Sigmoid colon (tissue), 7 donors: ENCODE measurements around the gene RPP30. TPM values are rescaled to one million over a fixed set of nuclear protein-coding genes. Genes with fewer than 3 reads are reported as not detected.
A peak's percentile ranks its signal among the peaks of the same experiment; 100 is the strongest.

Experiments used
- DNase-seq: peaks from one replicate; pipeline ENCODE4 v3.0.0-alpha.2; 2019
- H3K27ac ChIP-seq, 4 donors: fragments of 200-600 bp; sonication (generic); one replicate each; pipeline ENCODE4 v1.5.1; 2016 to 2019; ENCODE audit warnings: mild to moderate bottlenecking in 1 of 4
- H3K27me3 ChIP-seq, 3 donors: fragments of 200-600 bp; sonication (generic); one replicate each; pipeline ENCODE4 v1.5.1; 2019; ENCODE audit warnings: mild to moderate bottlenecking in 1 of 3
- H3K36me3 ChIP-seq, 4 donors: fragments of 200-600 bp; sonication (generic); one replicate each; pipeline ENCODE4 v1.5.1; 2016 to 2019
- H3K4me1 ChIP-seq, 4 donors: fragments of 200-600 bp; sonication (generic); one replicate each; pipeline ENCODE4 v1.5.1; 2017 to 2019
- H3K4me3 ChIP-seq, 4 donors: fragments of 200-600 bp; sonication (generic); one replicate each; pipeline ENCODE4 v1.5.1; 2017 to 2019; ENCODE audit warnings: mild to moderate bottlenecking in 2 of 4, moderate library complexity in 1 of 4
- H3K9me3 ChIP-seq, 4 donors: fragments of 200-600 bp in 3 of 4; sonication (generic) in 3 of 4; one replicate each; pipeline versions ENCODE4 v1.5.1 to v1.6.1; 2013 to 2019
- EP300 ChIP-seq, 4 donors: sonication (generic); formaldehyde crosslinking; IDR thresholded peaks; one replicate each; pipeline ENCODE4 v1.6.1; 2017; ENCODE audit warnings: antibody characterized with exemption in 4 of 4
- POLR2A ChIP-seq, 2 donors: fragments of 450-650 bp; IDR thresholded peaks; one replicate each; pipeline ENCODE4 v1.6.1; 2016; ENCODE audit warnings: antibody characterized with exemption in 2 of 2, mild to moderate bottlenecking in 2 of 2, moderate library complexity in 2 of 2
- POLR2AphosphoS5 ChIP-seq, 4 donors: sonication (generic); formaldehyde crosslinking; IDR thresholded peaks; one replicate each; pipeline ENCODE4 v1.6.1; 2017; ENCODE audit warnings: antibody characterized with exemption in 4 of 4
- WGBS, 2 donors: extraction: QIAGEN DNeasy Blood & Tissue Kit; methylation state at CpG; one replicate each; pipeline ENCODE4 v1.1.7; 2013; 5-methylcytosine and 5-hydroxymethylcytosine counted together
- intact Hi-C: fragments of 100-400 bp; cut with DNase I; formaldehyde crosslinking; loops from one replicate; pipeline ENCODE4 v1.15.1; 2023
- polyA plus RNA-seq, 3 donors: library from polyadenylated mRNA; stranded (reverse); fragments of 200-250 nt; gene quantifications; one replicate each; pipeline ENCODE4 v1.2.3, GENCODE V29; 2013
- total RNA-seq, 4 donors: library from RNA; depleted of rRNA; stranded (reverse); fragments of >200 nt; gene quantifications; one replicate each; pipeline ENCODE4 v1.1.0, GENCODE V29; 2016
- TF ChIP-seq, protein P1 (sequence below), 4 experiments: fragments of 450-650 bp in 3 of 4; fragments of 200-600 bp in 1 of 4; IDR thresholded peaks; one replicate each; pipeline ENCODE4 v1.5.1; 2016 to 2019; ENCODE audit warnings: antibody characterized with exemption in 4 of 4, mild to moderate bottlenecking in 3 of 4, moderate library complexity in 2 of 4
- donor health status: healthy with polysubstance abuse.
- donor health status: Bipolar disorder and iron deficiency.
- donor health status: healthy.

Gene RPP30
- total and polyA plus RNA-seq, 7 donors, result 14.7 to 41.3 (median 29.6) TPM

- Histone ChIP-seq H3K9me3 (peaks cover 0 to 9% (median 4%) of the 10 kb centered on the region in 4 donors), H3K4me1 (no peaks in the 10 kb centered on the region), H3K27me3 (peaks cover 7 to 30% (median 10%) of the 10 kb centered on the region in 3 donors), H3K4me3 (no peak overlapping the region), H3K36me3 (no peaks in the 10 kb centered on the region), H3K27ac (no peak overlapping the region)
- no peak for DNase-seq
- intact Hi-C loops, result no loop called here
- TF ChIP-seq EP300 (IDR thresholded peaks at IDR 0.05) (no peak), POLR2AphosphoS5 (IDR thresholded peaks at IDR 0.05) (no peak), POLR2A (IDR thresholded peaks at IDR 0.05) (no peak)
- TF ChIP-seq, protein P1, sequence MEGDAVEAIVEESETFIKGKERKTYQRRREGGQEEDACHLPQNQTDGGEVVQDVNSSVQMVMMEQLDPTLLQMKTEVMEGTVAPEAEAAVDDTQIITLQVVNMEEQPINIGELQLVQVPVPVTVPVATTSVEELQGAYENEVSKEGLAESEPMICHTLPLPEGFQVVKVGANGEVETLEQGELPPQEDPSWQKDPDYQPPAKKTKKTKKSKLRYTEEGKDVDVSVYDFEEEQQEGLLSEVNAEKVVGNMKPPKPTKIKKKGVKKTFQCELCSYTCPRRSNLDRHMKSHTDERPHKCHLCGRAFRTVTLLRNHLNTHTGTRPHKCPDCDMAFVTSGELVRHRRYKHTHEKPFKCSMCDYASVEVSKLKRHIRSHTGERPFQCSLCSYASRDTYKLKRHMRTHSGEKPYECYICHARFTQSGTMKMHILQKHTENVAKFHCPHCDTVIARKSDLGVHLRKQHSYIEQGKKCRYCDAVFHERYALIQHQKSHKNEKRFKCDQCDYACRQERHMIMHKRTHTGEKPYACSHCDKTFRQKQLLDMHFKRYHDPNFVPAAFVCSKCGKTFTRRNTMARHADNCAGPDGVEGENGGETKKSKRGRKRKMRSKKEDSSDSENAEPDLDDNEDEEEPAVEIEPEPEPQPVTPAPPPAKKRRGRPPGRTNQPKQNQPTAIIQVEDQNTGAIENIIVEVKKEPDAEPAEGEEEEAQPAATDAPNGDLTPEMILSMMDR (IDR thresholded peaks at IDR 0.05), result no peak
- 78 to 83% methylated on average over 1 of the region's 1 CpG for WGBS, 2 donors
Measured at GRCh38 chr10:90849956-90850749, 21.6 kb upstream of the RPP30 start.

DNA sequence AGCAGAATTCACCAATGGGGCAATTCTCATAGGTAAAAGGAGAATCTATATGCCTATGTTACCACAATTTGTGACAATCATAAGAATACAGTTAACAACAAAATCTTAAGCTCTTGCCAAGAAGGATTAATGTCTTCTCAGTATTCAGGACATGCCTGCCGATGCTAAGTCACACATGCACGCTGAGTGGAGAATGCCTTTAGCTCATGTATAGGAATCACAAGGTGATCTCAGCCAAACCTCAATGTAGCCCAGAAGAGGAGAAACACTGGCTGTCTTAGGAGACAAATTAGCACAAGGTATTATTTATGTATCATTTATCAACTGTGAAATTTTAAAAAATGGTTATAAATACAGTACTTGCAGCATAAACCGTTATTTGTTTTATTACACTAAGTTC lies 16.6 kb upstream of the RPP30 start:
- DNase-seq, result no peak
- intact Hi-C loops, result loop anchor here (5.0 kb wide), 1 partner anchor 1063 kb away; no protein-coding TSS in a partner anchor
- H3K27me3 ChIP-seq, result peaks cover 10 to 50% (median 29%) of the 10 kb centered on the region in 3 donors
- 77 to 84% methylated on average over 3 of the region's 3 CpGs for WGBS, 2 donors
- peaks cover 0 to 15% (median 9%) of the 10 kb centered on the region in 4 donors for H3K4me1 ChIP-seq
- peaks cover 0 to 6% (median 1%) of the 10 kb centered on the region in 4 donors for H3K9me3 ChIP-seq
- no peak for TF ChIP-seq POLR2A (IDR thresholded peaks at IDR 0.05)
- TF ChIP-seq, protein P1 (IDR thresholded peaks at IDR 0.05), result no peak
- no peak for TF ChIP-seq POLR2AphosphoS5 (IDR thresholded peaks at IDR 0.05)
- no peak for TF ChIP-seq EP300 (IDR thresholded peaks at IDR 0.05)
- no peak overlapping the region for H3K4me3 ChIP-seq
- H3K27ac ChIP-seq, result no peak overlapping the region
- no peaks in the 10 kb centered on the region for H3K36me3 ChIP-seq

- intact Hi-C loops, result loop anchor here (5.0 kb wide), 1 partner anchor 1064 kb away; no protein-coding TSS in a partner anchor
- Histone ChIP-seq H3K9me3 (peaks cover 0 to 1% (median 0%) of the 10 kb centered on the region in 4 donors), H3K27ac (no peak overlapping the region), H3K4me3 (peak overlapping the region in 1 of 4 donors; percentile 71), H3K36me3 (no peaks in the 10 kb centered on the region), H3K4me1 (peaks cover 0 to 15% (median 9%) of the 10 kb centered on the region in 4 donors), H3K27me3 (peaks cover 10 to 49% (median 29%) of the 10 kb centered on the region in 3 donors)
- no peak for DNase-seq
- WGBS, 2 donors, result 91 to 94% methylated on average over 3 of the region's 3 CpGs
- TF ChIP-seq, protein P1 (IDR thresholded peaks at IDR 0.05), result no peak
- no peak for TF ChIP-seq EP300 (IDR thresholded peaks at IDR 0.05)
- no peak for TF ChIP-seq POLR2A (IDR thresholded peaks at IDR 0.05)
- no peak for TF ChIP-seq POLR2AphosphoS5 (IDR thresholded peaks at IDR 0.05)
Measured at GRCh38 chr10:90856261-90856660, 15.5 kb upstream of the RPP30 start.

DNA sequence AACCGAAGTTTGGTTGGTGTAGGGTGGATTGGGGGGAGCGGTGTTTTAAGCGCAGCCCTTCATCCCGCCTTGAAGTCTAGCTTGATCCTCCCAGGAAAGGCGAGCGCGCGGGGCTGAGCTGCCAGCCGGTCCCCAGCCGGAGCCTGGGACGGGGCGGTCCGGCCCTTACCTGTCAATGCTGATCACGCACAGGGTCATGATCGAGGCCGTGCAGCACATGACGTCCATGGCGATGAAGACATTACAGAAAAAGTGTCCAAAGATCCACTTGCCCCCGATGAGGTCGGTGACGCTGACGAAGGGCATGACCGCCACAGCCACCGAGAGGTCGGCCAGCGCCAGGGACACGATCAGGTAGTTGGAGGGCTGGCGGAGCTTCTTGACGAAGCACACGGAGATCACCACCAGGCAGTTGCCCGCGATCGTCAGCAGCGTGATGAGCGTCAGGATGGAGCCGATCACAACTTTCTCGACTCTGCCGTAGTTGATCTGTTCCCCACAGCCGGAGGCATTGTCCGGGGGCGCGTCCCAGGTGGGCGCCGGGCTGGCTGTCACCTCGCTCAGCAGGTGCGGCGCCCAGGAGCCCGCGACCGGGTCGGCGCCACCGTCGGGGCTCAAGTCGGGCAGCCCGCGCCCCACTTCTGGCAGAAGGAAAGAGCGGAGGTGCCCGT lies 14.7 kb upstream of the RPP30 start:
- intact Hi-C loops, result loop anchor here (5.0 kb wide), 1 partner anchor 1065 kb away; no protein-coding TSS in a partner anchor
- Histone ChIP-seq H3K4me1 (peaks cover 0 to 15% (median 9%) of the 10 kb centered on the region in 4 donors), H3K9me3 (no peaks in the 10 kb centered on the region), H3K4me3 (peak overlapping the region; percentile 43 to 71 (median 62)), H3K27me3 (peaks cover 10 to 49% (median 29%) of the 10 kb centered on the region in 3 donors), H3K36me3 (no peaks in the 10 kb centered on the region), H3K27ac (peak overlapping the region in 3 of 4 donors; percentile 49 to 71 (median 59))
- TF ChIP-seq, protein P1 (IDR thresholded peaks at IDR 0.05), result no peak
- TF ChIP-seq POLR2AphosphoS5 (IDR thresholded peaks at IDR 0.05) (no peak), POLR2A (IDR thresholded peaks at IDR 0.05) (no peak), EP300 (IDR thresholded peaks at IDR 0.05) (no peak)
- 8 to 15% methylated on average over 59 of the region's 59 CpGs for WGBS, 2 donors
- no peak for DNase-seq
